OCI-M2 (cell line): Measurements from ENCODE around the gene TMEM63B.
"Not testable (repeated sequence)": the region's sequence is repeated elsewhere in the genome, so short reads cannot be mapped to it uniquely, and the experiment has no call there.

ENCODE experiments used
- DNase-seq: peaks from one replicate; lab custom pipeline; 2025; ENCODE audit not compliant: unreplicated experiment; lab: John Stamatoyannopoulos, UW

TMEM63B gene

DNA sequence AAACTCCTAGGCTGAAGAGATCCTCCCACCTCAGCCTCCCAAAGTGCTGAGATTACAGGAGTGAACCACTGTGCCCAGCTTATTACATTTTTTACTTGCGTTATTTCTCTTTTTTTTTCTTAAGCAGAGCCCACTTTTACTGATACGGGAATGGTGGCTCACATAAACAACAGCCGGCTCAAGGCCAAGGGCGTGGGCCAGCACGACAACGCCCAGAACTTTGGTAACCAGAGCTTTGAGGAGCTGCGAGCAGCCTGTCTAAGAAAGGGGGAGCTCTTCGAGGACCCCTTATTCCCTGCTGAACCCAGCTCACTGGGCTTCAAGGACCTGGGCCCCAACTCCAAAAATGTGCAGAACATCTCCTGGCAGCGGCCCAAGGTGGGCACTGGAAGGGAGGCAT, 41.8 kb downstream of the TMEM63B start:
- no peak for DNase-seq

DNA sequence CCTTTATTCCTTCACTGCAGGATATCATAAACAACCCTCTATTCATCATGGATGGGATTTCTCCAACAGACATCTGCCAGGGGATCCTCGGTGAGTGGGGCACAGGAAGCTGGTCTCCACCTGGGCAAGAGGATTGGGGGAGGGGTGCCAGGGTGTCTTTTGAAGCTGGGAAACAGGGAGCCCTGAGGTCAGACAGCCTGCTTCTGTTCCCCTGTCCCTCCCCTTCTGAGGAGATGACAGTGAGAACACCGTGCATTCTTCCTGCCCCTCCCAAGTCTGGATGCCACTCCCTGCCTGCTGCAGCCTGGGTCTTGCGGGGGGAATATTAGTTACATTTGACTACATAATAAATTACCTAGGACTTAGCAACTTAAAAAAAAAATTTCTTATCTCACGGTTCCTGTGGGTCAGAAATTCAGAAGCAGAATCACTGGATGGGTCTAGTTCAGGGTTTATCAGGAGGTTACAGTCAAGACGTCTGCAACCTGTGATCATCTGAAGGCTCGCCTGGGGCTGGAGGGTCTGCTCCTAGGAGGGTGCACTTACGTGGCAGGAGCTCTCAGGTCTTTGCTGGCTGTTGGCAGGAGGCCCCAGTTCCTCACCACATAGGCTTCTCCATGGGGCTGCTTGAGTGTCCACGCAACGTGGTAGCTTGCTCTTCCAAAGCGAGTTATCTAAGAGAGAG, 42.7 kb downstream of the TMEM63B start:
- no peak for DNase-seq

DNA sequence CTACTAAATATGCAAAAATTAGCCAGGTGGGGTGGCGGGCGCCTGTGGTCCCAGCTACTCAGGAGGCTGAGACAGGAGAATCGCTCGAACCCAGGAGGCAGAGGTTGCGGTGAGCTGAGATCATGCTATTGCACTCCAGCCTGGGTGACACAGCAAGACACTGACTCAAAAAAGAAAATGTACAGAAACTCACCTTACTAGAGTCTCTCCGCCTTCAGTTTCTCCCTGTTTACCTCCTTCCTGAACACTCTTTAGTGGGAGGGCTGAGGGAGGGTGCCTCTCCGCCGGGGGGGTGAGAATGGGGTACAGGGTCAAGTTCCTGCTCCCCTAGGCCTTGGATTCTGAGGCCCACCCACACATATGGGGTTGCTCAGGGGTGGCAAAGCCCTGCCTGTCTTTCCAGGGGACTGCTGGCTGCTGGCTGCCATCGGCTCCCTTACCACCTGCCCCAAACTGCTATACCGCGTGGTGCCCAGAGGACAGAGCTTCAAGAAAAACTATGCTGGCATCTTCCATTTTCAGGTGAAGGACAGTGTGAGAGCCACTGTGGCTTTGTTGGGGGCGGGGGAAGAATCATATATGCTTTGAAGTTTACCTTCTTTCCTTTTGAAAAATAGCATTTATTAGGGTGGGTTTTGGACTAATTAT, 44.7 kb downstream of the TMEM63B start:
- no peak for DNase-seq

DNA sequence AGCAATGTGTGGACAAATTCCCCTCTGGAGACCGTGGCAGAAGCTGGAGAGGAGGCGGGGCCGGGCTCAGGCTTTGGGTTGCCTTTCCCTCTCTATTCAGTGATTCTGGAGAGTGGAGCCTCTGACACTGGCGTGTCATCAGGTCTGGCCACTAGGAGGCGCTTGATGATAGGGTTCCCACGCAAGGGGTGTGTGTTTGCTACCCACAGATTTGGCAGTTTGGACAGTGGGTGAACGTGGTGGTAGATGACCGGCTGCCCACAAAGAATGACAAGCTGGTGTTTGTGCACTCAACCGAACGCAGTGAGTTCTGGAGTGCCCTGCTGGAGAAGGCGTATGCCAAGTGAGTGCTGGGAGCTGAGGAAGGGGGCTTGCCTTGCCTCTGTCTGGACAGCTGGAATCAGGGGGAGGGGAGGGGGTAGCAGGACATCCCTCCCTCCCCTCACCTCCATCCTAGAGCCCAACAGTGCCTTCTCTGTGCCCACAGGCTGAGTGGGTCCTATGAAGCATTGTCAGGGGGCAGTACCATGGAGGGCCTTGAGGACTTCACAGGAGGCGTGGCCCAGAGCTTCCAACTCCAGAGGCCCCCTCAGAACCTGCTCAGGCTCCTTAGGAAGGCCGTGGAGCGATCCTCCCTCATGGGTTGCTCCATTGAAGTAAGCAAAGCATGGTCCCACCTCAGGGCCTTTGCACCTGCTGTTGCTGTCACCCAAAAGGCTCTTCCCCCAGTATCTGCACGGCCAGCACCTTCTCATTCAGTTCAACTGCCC, 45.6 kb downstream of the TMEM63B start:
- peak; percentile 59 for DNase-seq

DNA sequence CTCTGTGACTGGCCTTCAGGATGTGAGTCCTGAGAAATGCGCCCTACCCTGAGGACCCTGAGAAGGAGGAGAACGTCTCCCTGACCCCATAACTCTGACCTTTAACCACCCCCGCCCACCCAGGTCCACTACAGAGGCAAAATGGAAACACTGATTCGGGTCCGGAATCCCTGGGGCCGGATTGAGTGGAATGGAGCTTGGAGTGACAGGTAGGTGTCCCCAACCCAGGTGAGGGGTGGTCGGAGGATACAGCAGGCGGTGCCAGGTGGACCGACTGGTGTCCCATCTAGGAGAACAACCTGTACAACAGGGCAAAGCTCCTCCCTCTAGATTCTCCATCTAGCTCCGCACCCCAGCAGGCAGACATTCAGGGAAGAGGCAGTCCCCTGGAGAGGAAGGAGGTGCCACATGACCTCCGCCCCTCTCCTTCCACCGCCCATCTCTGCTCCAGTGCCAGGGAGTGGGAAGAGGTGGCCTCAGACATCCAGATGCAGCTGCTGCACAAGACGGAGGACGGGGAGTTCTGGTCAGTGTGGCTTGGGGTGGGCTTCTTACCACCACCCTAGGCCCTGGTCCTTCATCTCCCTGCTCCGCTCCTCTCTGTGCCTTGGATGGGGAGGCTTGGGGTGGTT, 48.9 kb downstream of the TMEM63B start:
- no peak for DNase-seq

DNA sequence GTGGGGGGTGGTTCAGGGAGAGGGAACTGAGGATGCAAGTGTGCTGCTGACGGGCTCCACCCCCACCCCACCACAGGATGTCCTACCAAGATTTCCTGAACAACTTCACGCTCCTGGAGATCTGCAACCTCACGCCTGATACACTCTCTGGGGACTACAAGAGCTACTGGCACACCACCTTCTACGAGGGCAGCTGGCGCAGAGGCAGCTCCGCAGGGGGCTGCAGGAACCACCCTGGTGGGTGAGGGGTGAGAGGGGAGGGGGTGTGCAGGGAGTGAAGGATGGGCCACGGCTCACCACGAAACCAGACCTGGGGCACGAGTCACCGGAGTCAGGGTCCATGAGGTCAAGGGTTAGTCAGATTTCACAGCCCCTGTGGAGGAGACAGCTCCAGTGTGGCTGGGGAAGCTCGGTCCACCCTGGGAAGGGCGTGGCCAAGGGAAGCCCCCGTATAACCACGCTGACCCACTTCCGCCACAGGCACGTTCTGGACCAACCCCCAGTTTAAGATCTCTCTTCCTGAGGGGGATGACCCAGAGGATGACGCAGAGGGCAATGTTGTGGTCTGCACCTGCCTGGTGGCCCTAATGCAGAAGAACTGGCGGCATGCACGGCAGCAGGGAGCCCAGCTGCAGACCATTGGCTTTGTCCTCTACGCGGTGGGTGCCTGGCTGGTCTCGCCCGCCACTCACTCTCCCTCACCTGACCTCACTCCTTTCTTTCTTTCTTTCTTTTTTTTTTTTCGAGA, 49.6 kb downstream of the TMEM63B start:
- no peak for DNase-seq

DNA sequence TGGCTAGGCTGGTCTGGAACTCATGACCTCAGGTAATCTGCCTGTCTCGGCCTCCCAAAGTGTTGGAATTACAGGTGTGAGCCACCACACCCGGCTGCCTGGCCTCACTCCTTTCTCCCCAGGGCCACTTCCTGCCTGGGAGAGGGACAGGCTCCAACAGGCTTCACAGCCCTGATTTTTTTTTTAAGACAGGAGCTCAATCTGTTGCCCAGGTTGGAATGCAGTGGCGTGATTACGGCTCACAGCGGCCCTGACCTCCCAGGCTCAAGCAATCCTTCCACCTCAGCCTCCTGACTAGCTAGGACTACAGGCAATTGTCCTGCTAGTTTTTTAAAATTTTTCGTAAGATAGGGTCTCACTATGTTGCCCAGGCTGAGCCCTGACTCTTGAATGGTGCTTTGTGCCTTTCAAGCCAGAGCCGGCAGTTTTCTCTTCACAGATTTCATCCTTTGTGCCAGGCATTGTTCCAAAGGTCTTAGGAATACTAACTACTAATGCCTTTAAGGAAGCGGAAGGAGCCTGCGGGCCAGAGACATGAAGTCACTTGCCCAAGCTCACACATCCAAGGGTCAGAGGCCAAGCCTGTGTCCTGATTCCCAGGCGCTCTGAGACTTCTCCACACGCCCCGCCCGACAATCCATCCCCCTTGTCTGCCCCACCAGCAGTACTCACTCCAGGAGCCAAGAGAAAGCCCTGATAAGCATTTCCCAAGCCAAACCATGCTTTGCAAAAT, 50.5 kb downstream of the TMEM63B start:
- DNase-seq: no peak

DNA sequence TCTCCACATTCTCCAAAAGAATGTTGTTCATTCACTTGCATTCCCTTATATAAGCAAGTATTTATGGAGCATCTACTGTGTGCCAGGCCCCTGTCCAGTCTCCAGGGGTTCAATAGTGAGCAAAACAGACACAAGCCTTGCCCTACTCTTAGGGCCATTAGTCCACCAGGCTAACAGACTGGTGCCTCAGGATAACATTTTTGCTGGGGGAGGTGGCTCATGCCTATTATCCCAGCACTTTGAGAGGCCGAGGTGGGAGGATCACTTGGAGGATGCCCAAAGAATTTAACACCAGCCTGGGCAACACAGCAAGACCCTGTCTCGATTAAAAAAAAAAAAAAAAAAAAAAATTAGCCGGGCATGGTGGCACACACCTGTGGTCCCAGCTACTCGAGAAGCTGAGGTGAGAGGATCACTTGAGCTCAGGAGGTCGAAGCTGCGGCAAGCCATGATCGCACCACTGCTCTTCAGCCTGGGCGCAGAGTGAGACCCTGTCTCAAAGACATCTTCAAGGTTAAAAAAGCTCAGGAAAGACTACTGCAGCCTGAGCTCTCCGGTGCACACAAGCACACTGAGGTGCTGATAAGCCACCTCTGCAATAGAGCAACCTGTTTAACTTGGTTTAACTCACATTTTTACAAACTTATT, 51.2 kb downstream of the TMEM63B start:
- no peak for DNase-seq

DNA sequence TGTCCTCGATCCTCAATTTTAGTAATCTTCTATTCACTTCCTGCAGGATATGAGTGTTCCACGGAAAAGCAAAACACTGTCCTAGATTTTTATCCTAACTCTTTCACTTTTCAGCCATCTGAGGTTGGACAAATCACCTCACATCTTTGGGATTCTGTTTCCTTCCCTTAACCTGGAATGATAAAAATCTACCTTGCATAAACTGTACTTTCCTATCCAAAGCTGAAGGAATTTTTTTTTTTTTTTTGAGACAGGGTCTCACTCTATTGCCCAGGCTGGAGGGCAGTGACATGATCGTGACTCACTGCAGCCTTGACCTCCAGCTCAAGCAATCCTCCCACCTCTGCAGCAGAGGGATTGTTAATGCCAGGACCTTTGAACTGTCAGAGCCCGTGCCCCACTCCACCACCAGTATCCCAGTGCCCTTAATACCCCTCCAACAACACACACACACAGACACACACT, 51.8 kb downstream of the TMEM63B start:
- no peak for DNase-seq

DNA sequence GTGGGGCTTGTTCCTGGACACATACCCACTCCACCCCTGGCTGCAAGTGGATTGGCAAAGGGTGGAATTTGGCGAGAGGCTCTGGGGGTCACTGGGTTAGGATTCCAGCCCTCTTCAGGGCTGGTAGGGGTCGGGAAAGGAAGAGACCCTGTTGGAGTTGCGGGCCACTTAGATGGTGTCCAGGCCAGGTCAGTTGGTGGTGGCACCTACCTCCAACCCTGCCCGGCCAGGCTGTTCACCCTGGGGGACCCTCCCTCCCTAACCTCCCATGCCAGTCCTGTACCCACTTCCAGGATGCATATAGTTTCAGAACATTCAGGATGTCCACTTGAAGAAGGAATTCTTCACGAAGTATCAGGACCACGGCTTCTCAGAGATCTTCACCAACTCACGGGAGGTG, 52.3 kb downstream of the TMEM63B start:
- DNase-seq: no peak

DNA sequence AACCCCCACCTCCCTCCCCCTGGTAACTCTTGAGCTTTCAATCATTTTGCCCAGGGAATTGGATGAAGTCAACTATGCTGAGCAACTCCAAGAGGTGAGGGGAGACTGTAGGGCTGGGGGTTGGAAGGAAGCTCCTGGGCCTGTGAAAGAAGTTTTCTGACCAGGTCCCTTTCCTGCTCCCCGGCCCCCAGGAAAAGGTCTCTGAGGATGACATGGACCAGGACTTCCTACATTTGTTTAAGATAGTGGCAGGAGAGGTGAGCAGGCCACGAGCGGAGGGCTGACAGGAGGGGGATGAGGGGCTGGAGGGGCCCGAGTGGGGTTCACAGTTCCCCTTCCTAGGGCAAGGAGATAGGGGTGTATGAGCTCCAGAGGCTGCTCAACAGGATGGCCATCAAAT, 53.1 kb downstream of the TMEM63B start:
- no peak for DNase-seq

DNA sequence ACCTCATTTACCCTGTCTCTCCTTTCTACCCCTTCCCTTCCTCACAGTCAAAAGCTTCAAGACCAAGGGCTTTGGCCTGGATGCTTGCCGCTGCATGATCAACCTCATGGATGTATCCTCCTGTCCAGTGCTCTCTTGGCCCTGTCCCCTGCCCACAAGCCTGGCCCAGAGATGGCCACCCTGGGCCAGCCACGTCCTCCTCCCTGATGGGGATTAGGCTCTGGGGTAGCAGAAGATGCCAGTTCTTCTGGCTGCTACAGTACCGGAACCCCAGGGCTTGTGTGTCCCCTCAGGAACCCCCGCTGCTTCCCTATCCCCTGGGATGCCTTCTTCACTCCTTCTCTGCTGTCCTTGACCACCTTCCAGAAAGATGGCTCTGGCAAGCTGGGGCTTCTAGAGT, 53.5 kb downstream of the TMEM63B start:
- no peak for DNase-seq

DNA sequence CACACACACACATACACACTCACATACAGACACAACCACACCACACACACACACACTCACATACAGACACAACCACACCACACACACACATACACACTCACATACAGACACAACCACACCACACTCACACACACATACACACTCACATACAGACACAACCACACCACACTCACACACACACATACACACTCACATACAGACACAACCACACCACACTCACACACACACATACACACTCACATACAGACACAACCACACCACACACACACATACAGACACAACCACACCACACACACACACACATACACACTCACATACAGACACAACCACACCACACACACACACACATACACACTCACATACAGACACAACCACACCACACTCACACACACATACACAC, 54.4 kb downstream of the TMEM63B start:
- not testable (repeated sequence) for DNase-seq

DNA sequence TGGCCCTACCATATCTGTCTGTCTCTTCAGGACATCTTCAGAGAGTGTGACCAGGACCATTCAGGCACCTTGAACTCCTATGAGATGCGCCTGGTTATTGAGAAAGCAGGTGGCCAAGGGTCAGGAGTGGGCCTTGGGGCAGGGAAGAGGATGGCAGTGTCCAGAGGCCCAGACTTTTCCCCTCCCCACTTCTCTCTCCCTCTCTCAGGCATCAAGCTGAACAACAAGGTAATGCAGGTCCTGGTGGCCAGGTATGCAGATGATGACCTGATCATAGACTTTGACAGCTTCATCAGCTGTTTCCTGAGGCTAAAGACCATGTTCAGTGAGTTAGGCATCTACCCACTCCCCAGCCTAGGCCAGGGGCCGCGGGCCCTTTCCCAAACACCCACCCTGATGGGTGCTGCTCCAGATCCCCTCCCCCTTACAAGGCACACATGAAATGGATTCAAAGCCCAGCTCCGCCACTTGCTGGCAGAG, 55.6 kb downstream of the TMEM63B start:
- DNase-seq: no peak

DNA sequence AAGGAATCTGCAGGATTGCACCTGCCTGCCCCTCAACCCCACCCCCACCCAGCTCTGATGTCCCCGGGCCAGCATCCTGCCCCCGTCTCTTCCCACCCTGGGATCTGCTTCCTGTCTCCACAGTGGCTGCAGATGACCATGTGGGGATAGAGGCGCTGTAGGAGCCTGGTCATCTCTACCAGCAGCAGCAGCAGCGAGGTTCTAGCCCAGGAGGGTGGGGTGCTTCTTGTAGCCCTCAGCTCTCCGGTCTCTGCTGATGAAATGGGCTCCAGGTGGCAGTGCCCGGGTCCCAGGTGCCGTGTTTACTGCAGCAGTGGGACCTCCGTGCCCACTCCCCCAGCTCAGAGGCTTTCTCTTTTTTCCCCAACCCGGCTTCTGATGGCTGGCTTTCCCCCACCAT, 56.4 kb downstream of the TMEM63B start:
- DNase-seq: no peak

DNA sequence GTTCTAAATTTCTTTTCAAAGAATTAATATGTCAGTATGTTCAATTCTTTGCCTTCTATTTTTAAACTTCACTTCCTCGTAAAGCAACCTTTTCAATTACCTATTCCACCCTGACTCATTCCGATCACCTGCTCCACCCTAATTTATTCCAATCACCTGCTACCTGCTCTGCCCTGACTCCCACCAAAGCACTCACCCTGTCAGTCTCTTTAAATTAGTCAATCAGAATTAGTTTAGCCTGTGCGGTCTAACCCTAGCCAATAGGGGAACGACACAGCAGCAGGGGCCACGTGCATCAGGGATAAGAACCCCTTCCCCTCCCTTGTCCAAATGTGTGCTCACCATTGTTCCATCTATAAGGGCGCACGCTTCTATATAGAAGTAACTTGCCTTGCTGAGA, 58.0 kb downstream of the TMEM63B start:
- DNase-seq: not testable (repeated sequence)

DNA sequence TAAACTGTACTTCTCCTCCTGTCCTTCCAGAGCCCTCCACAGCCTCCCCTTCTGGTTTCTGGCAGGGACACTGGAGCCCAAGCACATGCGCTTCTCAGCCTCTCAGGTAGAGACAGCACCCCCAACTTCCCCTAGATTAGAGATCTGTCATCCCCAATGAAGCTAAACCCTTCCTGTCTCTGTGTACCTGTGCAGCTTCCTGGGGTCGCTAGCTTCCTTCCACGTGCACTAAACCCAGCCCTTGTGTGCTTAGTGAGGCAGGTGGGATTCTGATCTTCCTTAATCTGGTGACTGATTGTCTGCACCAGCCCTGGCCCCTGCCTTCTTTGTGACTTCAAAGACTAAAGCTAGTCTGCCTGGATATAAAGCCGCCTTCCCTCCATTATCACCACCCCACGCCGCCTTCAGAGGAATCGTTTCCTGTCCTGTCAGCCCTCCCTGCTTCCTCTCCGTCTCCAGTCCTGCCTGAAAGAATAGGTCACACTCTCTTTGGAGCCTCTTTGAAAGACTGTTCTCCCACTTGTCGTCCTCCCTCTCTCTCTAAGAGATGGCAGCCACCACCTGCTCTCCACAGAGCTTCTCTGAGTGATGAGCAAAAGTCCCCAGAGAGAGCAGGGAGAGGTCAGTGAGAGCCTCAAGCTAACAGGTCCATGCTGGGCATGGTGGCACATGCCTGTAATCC, 58.7 kb downstream of the TMEM63B start:
- DNase-seq: no peak

DNA sequence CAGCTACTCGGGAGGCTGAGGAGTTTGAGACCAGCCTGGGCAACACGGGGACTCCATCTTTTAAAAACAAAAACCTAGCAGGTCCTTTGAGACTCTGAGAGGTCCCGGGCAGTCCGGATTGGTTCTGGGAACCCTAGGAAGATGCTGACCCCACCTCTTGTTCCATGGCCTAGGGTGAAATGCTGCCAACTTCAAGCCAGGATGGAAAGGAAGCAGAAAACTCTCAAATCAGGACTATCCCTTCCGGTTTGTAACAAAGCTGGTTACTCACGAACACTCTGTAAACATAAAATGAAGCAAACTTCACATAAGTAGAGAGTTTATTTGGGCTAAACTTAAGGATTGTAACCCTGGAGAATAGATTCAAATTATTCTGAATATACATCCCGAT, 59.3 kb downstream of the TMEM63B start:
- no peak for DNase-seq

DNA sequence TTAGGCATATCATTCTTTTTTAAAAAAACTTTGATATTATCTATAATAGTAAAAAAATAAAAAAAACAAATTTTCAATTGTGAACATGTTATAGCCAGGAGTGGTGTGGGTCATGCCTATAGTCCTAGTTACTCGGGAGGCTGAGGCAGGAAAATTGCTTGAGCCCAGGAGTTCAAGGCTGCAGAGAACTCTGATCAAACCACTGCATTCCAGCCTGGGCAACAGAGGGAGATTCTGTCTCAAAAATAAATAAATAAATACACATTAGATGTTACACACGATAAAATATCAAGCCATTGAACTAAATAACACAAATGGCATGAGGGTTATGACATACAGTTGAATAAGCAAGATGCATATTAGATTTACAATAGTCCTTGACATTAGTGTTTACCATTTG, 61.5 kb downstream of the TMEM63B start:
- DNase-seq: no peak
